ENCODE results near the gene GCNT3. TPM values are rescaled to one million over a fixed set of nuclear protein-coding genes. Genes with fewer than 3 reads are reported as not detected.

GCNT3 gene
- total RNA-seq, 1 donor, result under 0.01 TPM

Small RNAs within 50 kb of the gene (small RNA-seq; reads per million reads assigned to genes)
- not detected for gene RNA5SP396

Other genes with a start within 250 kb of the GCNT3 start
- 19.9 TPM for gene MYO1E, start 238.9 kb upstream of the GCNT3 start, total RNA-seq
- 0.27 TPM for gene FAM81A, start 173.6 kb upstream of the GCNT3 start, total RNA-seq
- 20.7 TPM for gene GTF2A2, start 45.7 kb downstream of the GCNT3 start, total RNA-seq
- 78.9 TPM for gene BNIP2, start 77.5 kb downstream of the GCNT3 start, total RNA-seq